Measurements from ENCODE around the gene GCN1.

DNA sequence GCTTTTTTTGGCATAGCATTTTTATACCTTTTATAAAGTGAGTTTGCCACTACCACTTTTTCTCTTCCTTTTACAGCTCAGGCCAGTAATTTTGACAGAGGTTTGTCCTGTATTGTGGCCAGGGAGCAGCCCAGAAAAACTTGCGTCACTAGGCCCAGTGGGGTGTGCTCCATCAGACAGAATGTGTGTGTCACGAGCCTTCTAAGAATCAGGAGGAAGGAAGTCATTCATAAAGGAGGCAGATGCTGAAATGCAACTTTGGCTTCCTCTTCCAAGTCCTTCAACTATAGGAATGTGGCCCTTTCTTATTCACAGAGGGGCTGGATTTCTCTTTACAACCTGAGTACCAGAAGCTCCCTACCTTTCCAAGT, 67.9 kb downstream of the GCN1 start:
- TF ChIP-seq, protein P1, sequence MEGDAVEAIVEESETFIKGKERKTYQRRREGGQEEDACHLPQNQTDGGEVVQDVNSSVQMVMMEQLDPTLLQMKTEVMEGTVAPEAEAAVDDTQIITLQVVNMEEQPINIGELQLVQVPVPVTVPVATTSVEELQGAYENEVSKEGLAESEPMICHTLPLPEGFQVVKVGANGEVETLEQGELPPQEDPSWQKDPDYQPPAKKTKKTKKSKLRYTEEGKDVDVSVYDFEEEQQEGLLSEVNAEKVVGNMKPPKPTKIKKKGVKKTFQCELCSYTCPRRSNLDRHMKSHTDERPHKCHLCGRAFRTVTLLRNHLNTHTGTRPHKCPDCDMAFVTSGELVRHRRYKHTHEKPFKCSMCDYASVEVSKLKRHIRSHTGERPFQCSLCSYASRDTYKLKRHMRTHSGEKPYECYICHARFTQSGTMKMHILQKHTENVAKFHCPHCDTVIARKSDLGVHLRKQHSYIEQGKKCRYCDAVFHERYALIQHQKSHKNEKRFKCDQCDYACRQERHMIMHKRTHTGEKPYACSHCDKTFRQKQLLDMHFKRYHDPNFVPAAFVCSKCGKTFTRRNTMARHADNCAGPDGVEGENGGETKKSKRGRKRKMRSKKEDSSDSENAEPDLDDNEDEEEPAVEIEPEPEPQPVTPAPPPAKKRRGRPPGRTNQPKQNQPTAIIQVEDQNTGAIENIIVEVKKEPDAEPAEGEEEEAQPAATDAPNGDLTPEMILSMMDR (optimal IDR thresholded peaks at IDR 0.05 in 1 of 3, IDR thresholded peaks at IDR 0.05 in 1 of 3, conservative IDR thresholded peaks at IDR 0.05 in 1 of 3; ENCODE audit: extremely low read depth in 1 of 3, insufficient read depth in 2 of 3, low read length in 3 of 3): no peak
- TF ChIP-seq EZH2 (IDR thresholded peaks at IDR 0.05; ENCODE audit: low read length): no peak
